Adrenal gland (tissue), 5 donors: ENCODE results near the gene BABAM2.

ENCODE experiments used
- CTCF ChIP-seq, 6 experiments: fragments of 450-650 bp in 4 of 6; fragments of 200-600 bp in 2 of 6; sonication (generic) in 1 of 6; IDR thresholded peaks; 1 replicate in 5 of 6; 2 replicates in 1 of 6; pipeline versions ENCODE4 v1.5.1 to v1.8.0; 2016 to 2021; ENCODE audit warnings: antibody characterized with exemption in 6 of 6, mild to moderate bottlenecking in 2 of 6, moderate library complexity in 1 of 6
- POLR2A ChIP-seq, 2 donors: fragments of 450-650 bp; IDR thresholded peaks; one replicate each; pipeline ENCODE4 v1.6.1; 2017; ENCODE audit warnings: antibody characterized with exemption in 2 of 2, mild to moderate bottlenecking in 2 of 2, moderate library complexity in 1 of 2
- donor health status: DM: no; HTN: no; CAD: no.

GRCh38 chr2:28094739-28095138, 204.2 kb downstream of the BABAM2 start:
- TF ChIP-seq CTCF (IDR thresholded peaks at IDR 0.05) (no peak), POLR2A (IDR thresholded peaks at IDR 0.05) (no peak)
